Measurements from ENCODE around the gene MEGF10. TPM values are rescaled to one million over a fixed set of nuclear protein-coding genes. Genes with fewer than 3 reads are reported as not detected.

Gene MEGF10
- total and polyA plus RNA-seq, 2 experiments from 2014 or later, result not detected

- no peaks in the 10 kb centered on the region for H3K36me3 ChIP-seq (ENCODE audit: low read depth)
- no peaks in the 10 kb centered on the region; the same call in 1 of the 2 replicates for H3K27me3 ChIP-seq (replicated peaks; ENCODE audit: insufficient read depth)
- no peak for DNase-seq
- WGBS, 2 experiments (ENCODE audit: low coverage in 1 of 2, low lambda C conversion rate in 2 of 2, missing lambda C conversion rate in 2 of 2), result 55 to 78% methylated on average over 2 of the region's 2 CpGs
- H2AFZ ChIP-seq, result no peak overlapping the region
- H3K9me2 ChIP-seq (ENCODE audit: insufficient read depth), result no peaks in the 10 kb centered on the region
- H3K79me2 ChIP-seq (ENCODE audit: insufficient read depth), result no peaks in the 10 kb centered on the region
- TF ChIP-seq EZH2phosphoT487 (IDR thresholded peaks at IDR 0.05; ENCODE audit: insufficient read depth, low read depth) (no peak), EZH2 (IDR thresholded peaks at IDR 0.05; ENCODE audit: insufficient read depth, poor library complexity, severe bottlenecking) (no peak)
- H3F3A ChIP-seq (ENCODE audit: insufficient read depth), result no peaks in the 10 kb centered on the region
- H3K9me3 ChIP-seq (ENCODE audit: low read depth), result no peaks in the 10 kb centered on the region
- H3K4me2 ChIP-seq (ENCODE audit: unreplicated experiment), result no peak overlapping the region
- no peaks in the 10 kb centered on the region for H3K4me1 ChIP-seq (ENCODE audit: insufficient read depth)
- H3K27ac ChIP-seq, result no peak overlapping the region
- no peaks in the 10 kb centered on the region for H4K20me1 ChIP-seq (ENCODE audit: insufficient read depth)
- in situ Hi-C loops (cut with MboI), result no loop called here
- no peak overlapping the region for H3K9ac ChIP-seq
- no peak overlapping the region for H3K4me3 ChIP-seq
These were observed 126.9 kb downstream of the MEGF10 start for GRCh38 chr5:127417528-127417927.

- Histone ChIP-seq H3K4me1 (ENCODE audit: insufficient read depth) (no peaks in the 10 kb centered on the region), H3F3A (ENCODE audit: insufficient read depth) (no peaks in the 10 kb centered on the region), H3K9me2 (ENCODE audit: insufficient read depth) (no peaks in the 10 kb centered on the region), H3K4me3 (no peak overlapping the region), H3K27ac (no peak overlapping the region), H3K9ac (no peak overlapping the region), H4K20me1 (ENCODE audit: insufficient read depth) (no peaks in the 10 kb centered on the region), H3K79me2 (ENCODE audit: insufficient read depth) (no peaks in the 10 kb centered on the region), H3K27me3 (replicated peaks; ENCODE audit: insufficient read depth) (no peaks in the 10 kb centered on the region; the same call in 1 of the 2 replicates), H2AFZ (no peak overlapping the region), H3K36me3 (ENCODE audit: low read depth) (no peaks in the 10 kb centered on the region), H3K9me3 (ENCODE audit: low read depth) (no peaks in the 10 kb centered on the region), H3K4me2 (ENCODE audit: unreplicated experiment) (no peak overlapping the region)
- no peak for TF ChIP-seq EZH2phosphoT487 (IDR thresholded peaks at IDR 0.05; ENCODE audit: insufficient read depth, low read depth)
- no peak for TF ChIP-seq EZH2 (IDR thresholded peaks at IDR 0.05; ENCODE audit: insufficient read depth, poor library complexity, severe bottlenecking)
- in situ Hi-C loops (cut with MboI), result no loop called here
- DNase-seq, result no peak
- 65 to 76% methylated on average over 1 of the region's 1 CpG for WGBS, 2 experiments (ENCODE audit: low coverage in 1 of 2, low lambda C conversion rate in 2 of 2, missing lambda C conversion rate in 2 of 2)
These were observed 127.8 kb downstream of the MEGF10 start for GRCh38 chr5:127418367-127418766.

- 39 to 42% methylated on average over 7 of the region's 7 CpGs for WGBS, 2 experiments (ENCODE audit: low coverage in 1 of 2, low lambda C conversion rate in 2 of 2, missing lambda C conversion rate in 2 of 2)
- TF ChIP-seq EZH2phosphoT487 (IDR thresholded peaks at IDR 0.05; ENCODE audit: insufficient read depth, low read depth) (no peak), EZH2 (IDR thresholded peaks at IDR 0.05; ENCODE audit: insufficient read depth, poor library complexity, severe bottlenecking) (no peak)
- H3F3A ChIP-seq (ENCODE audit: insufficient read depth), result no peaks in the 10 kb centered on the region
- H2AFZ ChIP-seq, result no peak overlapping the region
- H3K4me2 ChIP-seq (ENCODE audit: unreplicated experiment), result no peak overlapping the region
- no peaks in the 10 kb centered on the region for H3K9me2 ChIP-seq (ENCODE audit: insufficient read depth)
- H3K27ac ChIP-seq, result no peak overlapping the region
- H3K9me3 ChIP-seq (ENCODE audit: low read depth), result no peaks in the 10 kb centered on the region
- no peaks in the 10 kb centered on the region for H3K4me1 ChIP-seq (ENCODE audit: insufficient read depth)
- H3K36me3 ChIP-seq (ENCODE audit: low read depth), result no peaks in the 10 kb centered on the region
- in situ Hi-C loops (cut with MboI), result no loop called here
- H3K27me3 ChIP-seq (replicated peaks; ENCODE audit: insufficient read depth), result no peaks in the 10 kb centered on the region; the same call in 1 of the 2 replicates
- no peak overlapping the region for H3K4me3 ChIP-seq
- H3K79me2 ChIP-seq (ENCODE audit: insufficient read depth), result no peaks in the 10 kb centered on the region
- no peaks in the 10 kb centered on the region for H4K20me1 ChIP-seq (ENCODE audit: insufficient read depth)
- no peak for DNase-seq
- no peak overlapping the region for H3K9ac ChIP-seq
These were observed 128.5 kb downstream of the MEGF10 start for GRCh38 chr5:127418974-127419682.

- Histone ChIP-seq H3F3A (ENCODE audit: insufficient read depth) (no peaks in the 10 kb centered on the region), H3K36me3 (ENCODE audit: low read depth) (no peaks in the 10 kb centered on the region), H3K9ac (no peak overlapping the region), H3K4me2 (ENCODE audit: unreplicated experiment) (no peak overlapping the region), H3K4me3 (no peak overlapping the region), H3K9me2 (ENCODE audit: insufficient read depth) (no peaks in the 10 kb centered on the region), H3K27ac (no peak overlapping the region), H2AFZ (no peak overlapping the region), H3K27me3 (replicated peaks; ENCODE audit: insufficient read depth) (no peaks in the 10 kb centered on the region; the same call in none of the 2 replicates), H4K20me1 (ENCODE audit: insufficient read depth) (no peaks in the 10 kb centered on the region), H3K9me3 (ENCODE audit: low read depth) (no peaks in the 10 kb centered on the region), H3K79me2 (ENCODE audit: insufficient read depth) (no peaks in the 10 kb centered on the region), H3K4me1 (ENCODE audit: insufficient read depth) (no peaks in the 10 kb centered on the region)
- TF ChIP-seq EZH2phosphoT487 (IDR thresholded peaks at IDR 0.05; ENCODE audit: insufficient read depth, low read depth), result no peak
- TF ChIP-seq EZH2 (IDR thresholded peaks at IDR 0.05; ENCODE audit: insufficient read depth, poor library complexity, severe bottlenecking), result no peak
- in situ Hi-C loops (cut with MboI), result no loop called here
- DNase-seq, result no peak
- WGBS, 2 experiments (ENCODE audit: low coverage in 1 of 2, low lambda C conversion rate in 2 of 2, missing lambda C conversion rate in 2 of 2), result 76 to 77% methylated on average over 18 of the region's 18 CpGs
These were observed 129.2 kb downstream of the MEGF10 start for GRCh38 chr5:127419683-127420257.

Data from GM23248 (cell line).